CD14-positive monocyte (primary cell): ENCODE results near the gene MRPL24. TPM values are rescaled to one million over a fixed set of nuclear protein-coding genes. Genes with fewer than 3 reads are reported as not detected.

Experiments used
- DNase-seq, 3 donors: peaks; one replicate each; pipeline ENCODE4 v3.0.0-alpha.2; 2011 to 2022
- H2AFZ ChIP-seq: 2 replicates; pipeline ENCODE4 v1.6.0; 2012; ENCODE audit warnings: mild to moderate bottlenecking, low read depth, low read length, inconsistent platforms; ENCODE audit not compliant: insufficient read depth, poor library complexity, severe bottlenecking
- H3K27ac ChIP-seq, 2 donors: 1 replicate in 1 of 2; 2 replicates in 1 of 2; pipeline ENCODE4 v1.5.1; 2012 to 2013; ENCODE audit warnings: low read length in 2 of 2, control low read depth in 1 of 2, inconsistent platforms in 1 of 2, low read depth in 1 of 2, mild to moderate bottlenecking in 1 of 2
- H3K27me3 ChIP-seq, 2 donors: one replicate each; pipeline versions ENCODE4 v1.6.0 to v1.6.1; 2011 to 2013; ENCODE audit warnings: low read length in 2 of 2; ENCODE audit not compliant: control insufficient read depth in 2 of 2, insufficient read depth in 2 of 2
- H3K36me3 ChIP-seq, 2 donors: replicated peaks in 1 of 2; 1 replicate in 1 of 2; 2 replicates in 1 of 2; pipeline versions ENCODE4 v1.5.1 to v1.6.1; 2012 to 2013; ENCODE audit warnings: low read length in 2 of 2, control low read depth in 1 of 2, inconsistent platforms in 1 of 2, mild to moderate bottlenecking in 1 of 2; ENCODE audit not compliant: insufficient read depth in 2 of 2, control insufficient read depth in 1 of 2
- H3K4me1 ChIP-seq, 2 donors: 1 replicate in 1 of 2; 2 replicates in 1 of 2; pipeline versions ENCODE4 v1.5.1 to v1.6.1; 2012 to 2013; ENCODE audit warnings: low read length in 2 of 2, control low read depth in 1 of 2, inconsistent platforms in 1 of 2, mild to moderate bottlenecking in 1 of 2, moderate library complexity in 1 of 2; ENCODE audit not compliant: insufficient read depth in 2 of 2, control insufficient read depth in 1 of 2
- H3K4me2 ChIP-seq: replicated peaks from 2 replicates; pipeline ENCODE3; 2012; ENCODE audit warnings: low read length, moderate library complexity, mild to moderate bottlenecking; ENCODE audit not compliant: poor library complexity, severe bottlenecking; ENCODE audit errors: extremely low read depth
- H3K4me3 ChIP-seq, 3 experiments: fragments of 200-600 bp in 1 of 3; sonication (generic) in 1 of 3; replicated peaks in 1 of 3; 1 replicate in 2 of 3; 2 replicates in 1 of 3; pipeline ENCODE4 v1.5.1; 2011 to 2013; ENCODE audit warnings: low read length in 3 of 3, mild to moderate bottlenecking in 3 of 3, control low read depth in 2 of 3, low read depth in 2 of 3, inconsistent platforms in 1 of 3, moderate library complexity in 1 of 3
- H3K79me2 ChIP-seq: 2 replicates; pipeline ENCODE4 v1.6.0; 2012; ENCODE audit warnings: mild to moderate bottlenecking, control low read depth, inconsistent platforms, low read length, moderate library complexity; ENCODE audit not compliant: insufficient read depth
- H3K9ac ChIP-seq: 2 replicates; pipeline ENCODE4 v1.6.0; 2017; ENCODE audit warnings: low read length, mild to moderate bottlenecking; ENCODE audit not compliant: insufficient read depth, poor library complexity, severe bottlenecking
- H3K9me3 ChIP-seq, 2 donors: replicated peaks in 1 of 2; 1 replicate in 1 of 2; 2 replicates in 1 of 2; pipeline versions ENCODE4 v1.5.1 to v1.6.1; 2012 to 2013; ENCODE audit warnings: low read length in 2 of 2, control low read depth in 1 of 2; ENCODE audit not compliant: control insufficient read depth in 1 of 2, insufficient read depth in 1 of 2
- H4K20me1 ChIP-seq: 2 replicates; pipeline ENCODE4 v1.6.0; 2012; ENCODE audit warnings: mild to moderate bottlenecking, low read length, control low read depth, moderate library complexity; ENCODE audit not compliant: insufficient read depth
- H3K27ac Mint-ChIP-seq, 7 donors: one replicate each; pipeline ENCODE4 v1.8.0; 2020; ENCODE audit warnings: mild to moderate bottlenecking in 7 of 7, mixed read lengths in 7 of 7, moderate library complexity in 6 of 7, inconsistent platforms in 2 of 7
- H3K27me3 Mint-ChIP-seq, 3 donors: one replicate each; pipeline ENCODE4 v1.8.0; 2021 to 2022; ENCODE audit warnings: low read depth in 3 of 3, mild to moderate bottlenecking in 3 of 3, mixed read lengths in 3 of 3, moderate library complexity in 3 of 3, inconsistent platforms in 1 of 3
- H3K36me3 Mint-ChIP-seq, 2 donors: one replicate each; pipeline ENCODE4 v1.8.0; 2020; ENCODE audit warnings: mixed read lengths in 2 of 2, inconsistent platforms in 1 of 2, mild to moderate bottlenecking in 1 of 2
- H3K4me1 Mint-ChIP-seq: one replicate; pipeline ENCODE4 v1.8.0; 2020; ENCODE audit warnings: mild to moderate bottlenecking, mixed read lengths
- H3K4me3 Mint-ChIP-seq, 2 donors: one replicate each; pipeline ENCODE4 v1.8.0; 2020; ENCODE audit warnings: mild to moderate bottlenecking in 2 of 2, mixed read lengths in 2 of 2, moderate library complexity in 1 of 2
- H3K9me3 Mint-ChIP-seq, 7 donors: one replicate each; pipeline ENCODE4 v1.8.0; 2020 to 2022; ENCODE audit warnings: mixed read lengths in 7 of 7, mild to moderate bottlenecking in 6 of 7, moderate library complexity in 6 of 7, inconsistent platforms in 2 of 7
- CTCF ChIP-seq: fragments of 200-600 bp; IDR thresholded peaks from one replicate; pipeline ENCODE4 v1.8.0; 2022; ENCODE audit warnings: antibody characterized with exemption, mild to moderate bottlenecking
- WGBS: methylation state at CpG from one replicate; pipeline ENCODE4 v1.1.5; 2013; ENCODE audit warnings: missing lambda C conversion rate; ENCODE audit not compliant: insufficient coverage; 5-methylcytosine and 5-hydroxymethylcytosine counted together
- intact Hi-C, 2 donors: fragments of 100-400 bp; cut with micrococcal nuclease; formaldehyde crosslinking; loops; one replicate each; pipeline versions ENCODE4 v1.15.0 to v1.15.1; 2023
- polyA plus RNA-seq, 3 donors: library from polyadenylated mRNA; depleted of rRNA in 1 of 3; unstranded in 2 of 3; stranded (reverse) in 1 of 3; fragments of 300-500 nt in 2 of 3; fragments of >200 nt in 1 of 3; fragmentation: Illumina TruSeq in 2 of 3; gene quantifications; 1 replicate in 2 of 3; 2 replicates in 1 of 3; pipeline ENCODE4 v1.2.3, GENCODE V29; 2012 to 2021

Gene MRPL24
- polyA plus RNA-seq, 3 donors, result 28.7 to 47.0 (median 38.4) TPM

- Histone ChIP-seq H2AFZ (no peak overlapping the region), H3K36me3 (no peaks in the 10 kb centered on the region), H3K27ac (no peak overlapping the region), H4K20me1 (no peaks in the 10 kb centered on the region), H3K79me2 (no peaks in the 10 kb centered on the region), H3K27me3 (peaks cover 31 to 60% of the 10 kb centered on the region in 2 donors), H3K4me1 (peaks cover 2 to 10% of the 10 kb centered on the region in 2 donors), H3K4me2 (no peak overlapping the region), H3K4me3 (no peak overlapping the region), H3K9ac (no peak overlapping the region), H3K9me3 (peaks cover 0 to 11% of the 10 kb centered on the region in 2 donors)
- Mint-ChIP-seq H3K4me1 (peaks cover 24% of the 10 kb centered on the region), H3K4me3 (peak overlapping the region in 1 of 2 donors; percentile 37), H3K27ac (no peak overlapping the region), H3K36me3 (peaks cover 0 to 2% of the 10 kb centered on the region in 2 donors), H3K27me3 (peaks cover 62 to 74% (median 71%) of the 10 kb centered on the region in 3 donors), H3K9me3 (peaks cover 0 to 15% (median 7%) of the 10 kb centered on the region in 7 donors)
- 84% methylated on average over 6 of the region's 12 CpGs for WGBS
- no peak for DNase-seq
- TF ChIP-seq CTCF, result no peak
- intact Hi-C loops, result loop anchor here (10.0 kb wide), 2 partner anchors 161 to 191 kb away; partner anchors contain the start of gene INSRR (in 1 of the 2)
Measured at GRCh38 chr1:156693848-156694689, 46.8 kb downstream of the MRPL24 start.

DNA sequence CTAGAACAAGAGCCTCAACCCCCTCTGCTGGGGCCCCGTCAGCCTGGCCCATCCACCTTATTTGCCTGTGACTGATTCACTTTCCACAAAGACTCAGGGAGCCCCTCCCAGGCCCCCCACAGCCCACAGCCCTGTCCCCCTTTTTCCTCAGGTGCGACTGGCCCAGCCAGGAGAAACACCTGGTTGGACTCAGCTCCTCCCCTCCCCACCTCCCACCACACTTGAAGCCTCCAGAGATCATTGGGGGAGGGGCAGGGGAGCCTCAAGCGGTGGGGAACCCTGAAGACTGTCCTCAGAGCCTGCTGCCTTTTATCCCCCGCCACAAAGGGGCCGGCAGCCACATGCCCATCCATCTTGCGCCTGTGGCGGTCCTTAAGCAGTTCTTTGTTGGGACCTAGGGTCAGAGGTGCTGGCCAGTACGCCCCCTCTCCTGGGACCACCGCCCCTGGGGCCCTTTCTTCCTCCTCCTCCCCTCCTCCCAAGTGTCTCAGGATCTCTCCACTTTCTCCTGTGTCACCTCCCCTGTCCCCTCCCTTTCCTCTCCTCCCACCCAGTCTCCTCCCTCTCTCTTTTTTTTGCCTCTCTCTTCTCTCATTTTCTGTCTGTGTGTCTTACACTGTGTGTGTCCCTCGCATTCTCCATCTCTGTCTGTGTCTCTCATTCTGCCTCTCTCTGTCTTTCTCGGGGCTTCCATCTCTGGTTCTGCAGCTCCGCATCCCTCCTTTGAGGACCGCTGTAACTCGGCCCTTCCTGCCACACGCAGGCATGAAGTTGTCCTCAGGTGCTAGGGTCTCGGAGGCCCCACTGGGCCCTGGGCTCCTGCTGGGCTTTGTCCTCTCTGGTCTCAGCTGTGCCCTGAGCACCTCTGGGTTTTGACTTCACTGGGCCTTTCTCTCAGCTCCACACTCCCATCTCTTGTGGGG, 47.7 kb downstream of the MRPL24 start:
- Histone ChIP-seq H3K27me3 (peaks cover 33 to 66% of the 10 kb centered on the region in 2 donors), H4K20me1 (no peaks in the 10 kb centered on the region), H3K4me1 (peaks cover 2 to 10% of the 10 kb centered on the region in 2 donors), H3K9me3 (peaks cover 0 to 11% of the 10 kb centered on the region in 2 donors), H3K36me3 (no peaks in the 10 kb centered on the region), H2AFZ (no peak overlapping the region), H3K4me3 (no peak overlapping the region), H3K79me2 (no peaks in the 10 kb centered on the region), H3K9ac (no peak overlapping the region), H3K4me2 (no peak overlapping the region), H3K27ac (no peak overlapping the region)
- Mint-ChIP-seq H3K4me1 (peaks cover 24% of the 10 kb centered on the region), H3K36me3 (peaks cover 0 to 2% of the 10 kb centered on the region in 2 donors), H3K4me3 (peak overlapping the region in 1 of 2 donors; percentile 76), H3K27ac (no peak overlapping the region), H3K9me3 (peaks cover 0 to 15% (median 7%) of the 10 kb centered on the region in 7 donors), H3K27me3 (peaks cover 66 to 76% (median 76%) of the 10 kb centered on the region in 3 donors)
- DNase-seq, result no peak
- TF ChIP-seq CTCF, result no peak
- 39% methylated on average over 12 of the region's 16 CpGs for WGBS
- intact Hi-C loops, result loop anchor here (10.0 kb wide), 2 partner anchors 162 to 192 kb away; partner anchors contain the start of gene INSRR (in 1 of the 2)
